ACC112 (cell line): ENCODE results near the gene TGM3.

Experiments used
- H2AFZ ChIP-seq: fragments of 200-600 bp; sonication (generic); one replicate; pipeline ENCODE4 v1.6.0; 2017; ENCODE audit warnings: antibody characterized with exemption, low read length; ENCODE audit not compliant: unreplicated experiment
- H3K27ac ChIP-seq: fragments of 200-600 bp; sonication (generic); 2 replicates; pipeline ENCODE4 v1.5.1; 2014; ENCODE audit warnings: low read depth, mild to moderate bottlenecking, antibody characterized with exemption, low read length, moderate library complexity
- H3K27me3 ChIP-seq: fragments of 200-600 bp; sonication (generic); 2 replicates; pipeline ENCODE4 v1.6.1; 2014; ENCODE audit warnings: mild to moderate bottlenecking, antibody characterized with exemption, low read length, moderate library complexity, mixed read lengths; ENCODE audit not compliant: insufficient read depth
- H3K36me3 ChIP-seq: fragments of 200-600 bp; sonication (generic); 2 replicates; pipeline ENCODE4 v1.6.1; 2016; ENCODE audit warnings: mild to moderate bottlenecking, antibody characterized with exemption, low read length, moderate library complexity, mixed read lengths; ENCODE audit not compliant: insufficient read depth
- H3K4me1 ChIP-seq: fragments of 200-600 bp; sonication (generic); one replicate; pipeline ENCODE4 v1.6.1; 2016; ENCODE audit warnings: low read length, mixed read lengths; ENCODE audit not compliant: insufficient read depth, unreplicated experiment, control insufficient read depth
- H3K4me3 ChIP-seq: fragments of 200-600 bp; sonication (generic); 2 replicates; pipeline ENCODE4 v1.5.1; 2014; ENCODE audit warnings: mild to moderate bottlenecking, low read depth, low read length
- H3K79me2 ChIP-seq: fragments of 200-600 bp; sonication (generic); one replicate; pipeline ENCODE4 v1.6.0; 2016; ENCODE audit warnings: low read length; ENCODE audit not compliant: control insufficient read depth, unreplicated experiment, insufficient read depth

Gene TGM3

GRCh38 chr20:2337142-2337541, 41.3 kb downstream of the TGM3 start:
- Histone ChIP-seq H3K27me3 (peaks cover 27% of the 10 kb centered on the region), H3K27ac (no peak overlapping the region), H3K79me2 (no peaks in the 10 kb centered on the region)

GRCh38 chr20:2338411-2339066, 42.7 kb downstream of the TGM3 start:
- H2AFZ ChIP-seq: no peak overlapping the region
- no peaks in the 10 kb centered on the region for H3K36me3 ChIP-seq
- H3K4me3 ChIP-seq: no peak overlapping the region
- H3K79me2 ChIP-seq: no peaks in the 10 kb centered on the region
- H3K4me1 ChIP-seq: no peaks in the 10 kb centered on the region
- H3K27me3 ChIP-seq: peaks cover 13% of the 10 kb centered on the region
- no peak overlapping the region for H3K27ac ChIP-seq

More at GRCh38 chr20:2337142-2337541, 41.3 kb downstream of the TGM3 start:
- no peak overlapping the region for H2AFZ ChIP-seq
- no peaks in the 10 kb centered on the region for H3K4me1 ChIP-seq
- no peak overlapping the region for H3K4me3 ChIP-seq
- no peaks in the 10 kb centered on the region for H3K36me3 ChIP-seq

GRCh38 chr20:2340136-2340535, 44.3 kb downstream of the TGM3 start:
- no peak overlapping the region for H3K27ac ChIP-seq
- no peak overlapping the region for H2AFZ ChIP-seq
- H3K79me2 ChIP-seq: no peaks in the 10 kb centered on the region
- no peaks in the 10 kb centered on the region for H3K4me1 ChIP-seq
- no peak overlapping the region for H3K4me3 ChIP-seq
- H3K36me3 ChIP-seq: no peaks in the 10 kb centered on the region
- H3K27me3 ChIP-seq: peaks cover 4% of the 10 kb centered on the region; the same call in 1 of the 2 replicates

- H2AFZ ChIP-seq: no peak overlapping the region
- H3K4me1 ChIP-seq: no peaks in the 10 kb centered on the region
- H3K27ac ChIP-seq: no peak overlapping the region
- H3K79me2 ChIP-seq: no peaks in the 10 kb centered on the region
- peaks cover 4% of the 10 kb centered on the region; the same call in 1 of the 2 replicates for H3K27me3 ChIP-seq
- no peak overlapping the region for H3K4me3 ChIP-seq
- no peaks in the 10 kb centered on the region for H3K36me3 ChIP-seq
Observed at GRCh38 chr20:2340823-2341222, 45.0 kb downstream of the TGM3 start.

GRCh38 chr20:2341336-2341735, 45.5 kb downstream of the TGM3 start:
- no peak overlapping the region for H3K4me3 ChIP-seq
- no peaks in the 10 kb centered on the region for H3K79me2 ChIP-seq
- peaks cover 4% of the 10 kb centered on the region; the same call in 1 of the 2 replicates for H3K27me3 ChIP-seq
- no peak overlapping the region for H2AFZ ChIP-seq
- no peaks in the 10 kb centered on the region for H3K36me3 ChIP-seq
- no peaks in the 10 kb centered on the region for H3K4me1 ChIP-seq
- H3K27ac ChIP-seq: no peak overlapping the region

- Histone ChIP-seq H3K4me1 (no peaks in the 10 kb centered on the region), H3K4me3 (no peak overlapping the region), H3K36me3 (no peaks in the 10 kb centered on the region), H3K27me3 (peaks cover 4% of the 10 kb centered on the region; the same call in 1 of the 2 replicates), H2AFZ (no peak overlapping the region), H3K27ac (no peak overlapping the region), H3K79me2 (no peaks in the 10 kb centered on the region)
Observed at GRCh38 chr20:2342243-2342642, 46.4 kb downstream of the TGM3 start.

- no peak overlapping the region for H3K4me3 ChIP-seq
- peaks cover 9% of the 10 kb centered on the region for H3K27me3 ChIP-seq
- no peaks in the 10 kb centered on the region for H3K36me3 ChIP-seq
- H3K79me2 ChIP-seq: no peaks in the 10 kb centered on the region
- H2AFZ ChIP-seq: no peak overlapping the region
- no peak overlapping the region for H3K27ac ChIP-seq
- peaks cover 4% of the 10 kb centered on the region for H3K4me1 ChIP-seq
Observed at GRCh38 chr20:2346188-2346587, 50.4 kb downstream of the TGM3 start.

- peaks cover 8% of the 10 kb centered on the region; the same call in 1 of the 2 replicates for H3K27me3 ChIP-seq
Observed at GRCh38 chr20:2348336-2348735, 52.5 kb downstream of the TGM3 start.

DNA sequence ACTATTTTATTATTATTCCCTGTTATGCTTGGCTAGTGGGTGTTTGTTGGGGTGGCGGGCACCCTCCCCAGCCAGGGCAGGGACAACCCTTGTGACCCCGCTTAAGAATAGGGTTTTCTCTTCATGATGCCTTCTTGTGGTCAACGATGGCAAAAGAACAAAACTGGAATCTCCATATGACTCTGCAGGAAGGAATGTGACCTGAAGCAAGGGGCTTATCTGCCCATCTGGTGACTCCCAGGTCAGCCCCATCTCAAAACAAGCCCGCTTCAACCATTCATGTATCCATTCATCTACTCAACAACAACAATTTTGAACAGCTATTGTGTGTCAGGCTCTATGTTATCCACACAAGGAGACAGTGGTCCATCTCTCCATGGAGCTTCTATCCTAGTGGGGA, 54.0 kb downstream of the TGM3 start:
- H3K4me3 ChIP-seq: no peak overlapping the region
- H3K27ac ChIP-seq: no peak overlapping the region
- no peaks in the 10 kb centered on the region for H3K36me3 ChIP-seq

More at GRCh38 chr20:2348336-2348735, 52.5 kb downstream of the TGM3 start:
- no peaks in the 10 kb centered on the region for H3K36me3 ChIP-seq
- peaks cover 4% of the 10 kb centered on the region for H3K4me1 ChIP-seq
- H3K4me3 ChIP-seq: no peak overlapping the region
- H3K27ac ChIP-seq: no peak overlapping the region
- H3K79me2 ChIP-seq: no peaks in the 10 kb centered on the region
- no peak overlapping the region for H2AFZ ChIP-seq

GRCh38 chr20:2350606-2351005, 54.8 kb downstream of the TGM3 start:
- Histone ChIP-seq H3K79me2 (no peaks in the 10 kb centered on the region), H3K27ac (no peak overlapping the region), H3K4me3 (no peak overlapping the region), H3K36me3 (no peaks in the 10 kb centered on the region), H2AFZ (no peak overlapping the region), H3K27me3 (peaks cover 8% of the 10 kb centered on the region; the same call in 1 of the 2 replicates), H3K4me1 (peaks cover 4% of the 10 kb centered on the region)

More for the DNA sequence above, 54.0 kb downstream of the TGM3 start:
- H2AFZ ChIP-seq: no peak overlapping the region
- peaks cover 4% of the 10 kb centered on the region for H3K4me1 ChIP-seq
- peaks cover 8% of the 10 kb centered on the region; the same call in 1 of the 2 replicates for H3K27me3 ChIP-seq
- no peaks in the 10 kb centered on the region for H3K79me2 ChIP-seq

- Histone ChIP-seq H3K27me3 (peaks cover 5% of the 10 kb centered on the region; the same call in 1 of the 2 replicates), H3K27ac (no peak overlapping the region), H3K36me3 (no peaks in the 10 kb centered on the region), H2AFZ (no peak overlapping the region), H3K4me1 (peaks cover 4% of the 10 kb centered on the region), H3K4me3 (no peak overlapping the region), H3K79me2 (no peaks in the 10 kb centered on the region)
Observed at GRCh38 chr20:2353231-2353630, 57.4 kb downstream of the TGM3 start.
